ENCODE results near the gene PIP4K2A. TPM values are rescaled to one million over a fixed set of nuclear protein-coding genes. Genes with fewer than 3 reads are reported as not detected.

The PIP4K2A gene
- total and polyA plus RNA-seq, 2 experiments from 2014 or later: 39.9 to 40.1 TPM

DNA sequence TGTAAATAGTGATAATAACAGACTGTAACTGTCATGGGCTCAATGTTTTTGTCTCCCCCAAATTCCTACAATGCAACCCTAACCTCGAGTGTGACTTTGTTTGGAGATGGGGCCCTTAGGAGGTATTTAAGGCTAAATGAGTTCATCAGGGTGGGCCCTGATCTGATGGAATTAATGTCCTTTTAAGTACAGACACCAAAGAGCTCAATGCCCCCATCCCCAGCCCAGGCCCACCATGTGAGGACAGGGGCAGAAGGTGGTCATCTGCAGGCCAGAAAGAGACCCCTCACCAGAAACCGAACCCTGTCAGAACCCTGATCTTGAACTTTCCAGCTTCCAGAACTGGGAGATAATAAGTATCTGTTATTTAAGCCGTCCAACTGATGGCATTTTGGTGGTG, 83.2 kb downstream of the PIP4K2A start (continued):
- TF ChIP-seq, protein P1, sequence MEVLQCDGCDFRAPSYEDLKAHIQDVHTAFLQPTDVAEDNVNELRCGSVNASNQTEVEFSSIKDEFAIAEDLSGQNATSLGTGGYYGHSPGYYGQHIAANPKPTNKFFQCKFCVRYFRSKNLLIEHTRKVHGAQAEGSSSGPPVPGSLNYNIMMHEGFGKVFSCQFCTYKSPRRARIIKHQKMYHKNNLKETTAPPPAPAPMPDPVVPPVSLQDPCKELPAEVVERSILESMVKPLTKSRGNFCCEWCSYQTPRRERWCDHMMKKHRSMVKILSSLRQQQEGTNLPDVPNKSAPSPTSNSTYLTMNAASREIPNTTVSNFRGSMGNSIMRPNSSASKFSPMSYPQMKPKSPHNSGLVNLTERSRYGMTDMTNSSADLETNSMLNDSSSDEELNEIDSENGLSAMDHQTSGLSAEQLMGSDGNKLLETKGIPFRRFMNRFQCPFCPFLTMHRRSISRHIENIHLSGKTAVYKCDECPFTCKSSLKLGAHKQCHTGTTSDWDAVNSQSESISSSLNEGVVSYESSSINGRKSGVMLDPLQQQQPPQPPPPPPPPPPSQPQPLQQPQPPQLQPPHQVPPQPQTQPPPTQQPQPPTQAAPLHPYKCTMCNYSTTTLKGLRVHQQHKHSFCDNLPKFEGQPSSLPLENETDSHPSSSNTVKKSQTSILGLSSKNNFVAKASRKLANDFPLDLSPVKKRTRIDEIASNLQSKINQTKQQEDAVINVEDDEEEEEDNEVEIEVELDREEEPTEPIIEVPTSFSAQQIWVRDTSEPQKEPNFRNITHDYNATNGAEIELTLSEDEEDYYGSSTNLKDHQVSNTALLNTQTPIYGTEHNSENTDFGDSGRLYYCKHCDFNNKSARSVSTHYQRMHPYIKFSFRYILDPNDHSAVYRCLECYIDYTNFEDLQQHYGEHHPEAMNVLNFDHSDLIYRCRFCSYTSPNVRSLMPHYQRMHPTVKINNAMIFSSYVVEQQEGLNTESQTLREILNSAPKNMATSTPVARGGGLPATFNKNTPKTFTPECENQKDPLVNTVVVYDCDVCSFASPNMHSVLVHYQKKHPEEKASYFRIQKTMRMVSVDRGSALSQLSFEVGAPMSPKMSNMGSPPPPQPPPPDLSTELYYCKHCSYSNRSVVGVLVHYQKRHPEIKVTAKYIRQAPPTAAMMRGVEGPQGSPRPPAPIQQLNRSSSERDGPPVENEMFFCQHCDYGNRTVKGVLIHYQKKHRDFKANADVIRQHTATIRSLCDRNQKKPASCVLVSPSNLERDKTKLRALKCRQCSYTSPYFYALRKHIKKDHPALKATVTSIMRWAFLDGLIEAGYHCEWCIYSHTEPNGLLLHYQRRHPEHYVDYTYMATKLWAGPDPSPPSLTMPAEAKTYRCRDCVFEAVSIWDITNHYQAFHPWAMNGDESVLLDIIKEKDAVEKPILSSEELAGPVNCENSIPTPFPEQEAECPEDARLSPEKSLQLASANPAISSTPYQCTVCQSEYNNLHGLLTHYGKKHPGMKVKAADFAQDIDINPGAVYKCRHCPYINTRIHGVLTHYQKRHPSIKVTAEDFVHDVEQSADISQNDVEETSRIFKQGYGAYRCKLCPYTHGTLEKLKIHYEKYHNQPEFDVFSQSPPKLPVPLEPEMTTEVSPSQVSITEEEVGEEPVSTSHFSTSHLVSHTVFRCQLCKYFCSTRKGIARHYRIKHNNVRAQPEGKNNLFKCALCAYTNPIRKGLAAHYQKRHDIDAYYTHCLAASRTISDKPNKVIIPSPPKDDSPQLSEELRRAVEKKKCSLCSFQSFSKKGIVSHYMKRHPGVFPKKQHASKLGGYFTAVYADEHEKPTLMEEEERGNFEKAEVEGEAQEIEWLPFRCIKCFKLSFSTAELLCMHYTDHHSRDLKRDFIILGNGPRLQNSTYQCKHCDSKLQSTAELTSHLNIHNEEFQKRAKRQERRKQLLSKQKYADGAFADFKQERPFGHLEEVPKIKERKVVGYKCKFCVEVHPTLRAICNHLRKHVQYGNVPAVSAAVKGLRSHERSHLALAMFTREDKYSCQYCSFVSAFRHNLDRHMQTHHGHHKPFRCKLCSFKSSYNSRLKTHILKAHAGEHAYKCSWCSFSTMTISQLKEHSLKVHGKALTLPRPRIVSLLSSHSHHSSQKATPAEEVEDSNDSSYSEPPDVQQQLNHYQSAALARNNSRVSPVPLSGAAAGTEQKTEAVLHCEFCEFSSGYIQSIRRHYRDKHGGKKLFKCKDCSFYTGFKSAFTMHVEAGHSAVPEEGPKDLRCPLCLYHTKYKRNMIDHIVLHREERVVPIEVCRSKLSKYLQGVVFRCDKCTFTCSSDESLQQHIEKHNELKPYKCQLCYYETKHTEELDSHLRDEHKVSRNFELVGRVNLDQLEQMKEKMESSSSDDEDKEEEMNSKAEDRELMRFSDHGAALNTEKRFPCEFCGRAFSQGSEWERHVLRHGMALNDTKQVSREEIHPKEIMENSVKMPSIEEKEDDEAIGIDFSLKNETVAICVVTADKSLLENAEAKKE (CRISPR knock-in tag; IDR thresholded peaks at IDR 0.05): no peak
- TF ChIP-seq JUNB (IDR thresholded peaks at IDR 0.05; ENCODE audit: unreplicated experiment) (no peak), NANOG (IDR thresholded peaks at IDR 0.05; ENCODE audit: borderline replicate concordance) (no peak), POLR2AphosphoS5 (IDR thresholded peaks at IDR 0.05; ENCODE audit: low read depth) (no peak), STAT1 (IDR thresholded peaks at IDR 0.05; ENCODE audit: unreplicated experiment) (no peak), ZNF331 (CRISPR knock-in tag; IDR thresholded peaks at IDR 0.05; ENCODE audit: low read depth) (no peak)

DNA sequence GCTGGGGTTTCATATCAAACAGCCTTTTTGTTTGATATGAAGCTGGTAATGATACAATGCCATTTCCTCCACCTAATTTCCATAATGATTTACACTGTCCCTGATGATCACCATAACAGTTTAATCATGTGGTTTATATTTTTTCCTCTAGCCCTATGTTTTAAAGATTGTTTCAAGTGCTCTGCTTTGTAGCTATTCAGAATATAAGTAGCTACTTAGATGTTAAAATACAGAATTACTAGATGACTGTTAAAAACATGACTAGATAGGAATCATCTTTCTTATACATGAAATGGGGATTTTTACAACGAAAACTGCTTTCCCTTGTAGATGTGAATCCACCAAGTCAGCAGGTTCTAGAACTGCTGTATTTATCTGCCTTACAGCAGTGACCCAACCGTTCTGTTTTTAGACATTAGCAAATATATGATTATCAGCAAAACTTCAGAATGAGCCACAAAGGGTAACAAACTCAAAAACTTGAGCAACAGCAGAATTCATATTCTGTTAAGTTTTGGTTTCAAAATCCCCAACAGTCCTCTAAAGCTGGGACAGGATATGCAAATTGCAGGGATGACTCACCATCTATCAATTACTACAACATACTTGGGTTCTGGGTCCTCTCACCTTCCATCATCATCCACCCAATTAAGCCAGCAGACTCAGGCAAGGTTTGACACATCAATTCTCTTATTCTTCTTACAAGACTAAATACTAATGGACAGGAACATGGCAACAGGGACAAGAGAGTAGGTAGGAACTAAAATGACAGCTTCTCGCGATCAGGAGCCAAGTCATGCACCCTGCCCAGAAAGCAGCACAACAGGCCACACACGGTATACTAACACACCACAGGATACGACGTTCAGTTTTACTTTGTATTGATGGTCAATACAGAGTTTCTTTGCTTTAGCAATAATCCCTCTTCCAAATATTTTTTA, 83.9 kb downstream of the PIP4K2A start:
- H3K27ac ChIP-seq (ENCODE audit: low read depth): no peak overlapping the region
- H3K36me3 Mint-ChIP-seq (ENCODE audit: low read depth): peaks cover 7% of the 10 kb centered on the region; the same call in 2 of the 3 replicates
- H3K79me2 ChIP-seq (replicated peaks; ENCODE audit: insufficient read depth): peaks cover 100% of the 10 kb centered on the region
- H3K9me2 ChIP-seq (ENCODE audit: insufficient read depth): no peaks in the 10 kb centered on the region
- peak overlapping the region; percentile 15; the same call in 1 of the 2 replicates for H3K4me2 ChIP-seq
- DNase-seq (ENCODE audit: low spot score) (no peak), ATAC-seq (peak; percentile 36)
- H3K9me3 Mint-ChIP-seq: no peaks in the 10 kb centered on the region
- H3K27me3 Mint-ChIP-seq (ENCODE audit: insufficient read depth, low read depth, poor library complexity): peaks cover under 1% of the 10 kb centered on the region
- H3K36me3 ChIP-seq (ENCODE audit: insufficient read depth): no peaks in the 10 kb centered on the region
- H3K4me3 ChIP-seq: no peak overlapping the region
- H3K4me1 ChIP-seq (ENCODE audit: insufficient read depth): peaks cover 49% of the 10 kb centered on the region
- H3K4me3 Mint-ChIP-seq: no peak overlapping the region
- H3K4me1 Mint-ChIP-seq: peaks cover 59% of the 10 kb centered on the region
- H3K27ac Mint-ChIP-seq: peak overlapping the region; percentile 83
- H3K27me3 ChIP-seq (ENCODE audit: insufficient read depth): no peaks in the 10 kb centered on the region
- H4K20me1 ChIP-seq (replicated peaks; ENCODE audit: insufficient read depth): peaks cover 7% of the 10 kb centered on the region; the same call in 1 of the 2 replicates
- H2AFZ ChIP-seq: no peak overlapping the region
- no peaks in the 10 kb centered on the region for H3F3A ChIP-seq (replicated peaks; ENCODE audit: low read depth)
- TF ChIP-seq, protein P2, sequence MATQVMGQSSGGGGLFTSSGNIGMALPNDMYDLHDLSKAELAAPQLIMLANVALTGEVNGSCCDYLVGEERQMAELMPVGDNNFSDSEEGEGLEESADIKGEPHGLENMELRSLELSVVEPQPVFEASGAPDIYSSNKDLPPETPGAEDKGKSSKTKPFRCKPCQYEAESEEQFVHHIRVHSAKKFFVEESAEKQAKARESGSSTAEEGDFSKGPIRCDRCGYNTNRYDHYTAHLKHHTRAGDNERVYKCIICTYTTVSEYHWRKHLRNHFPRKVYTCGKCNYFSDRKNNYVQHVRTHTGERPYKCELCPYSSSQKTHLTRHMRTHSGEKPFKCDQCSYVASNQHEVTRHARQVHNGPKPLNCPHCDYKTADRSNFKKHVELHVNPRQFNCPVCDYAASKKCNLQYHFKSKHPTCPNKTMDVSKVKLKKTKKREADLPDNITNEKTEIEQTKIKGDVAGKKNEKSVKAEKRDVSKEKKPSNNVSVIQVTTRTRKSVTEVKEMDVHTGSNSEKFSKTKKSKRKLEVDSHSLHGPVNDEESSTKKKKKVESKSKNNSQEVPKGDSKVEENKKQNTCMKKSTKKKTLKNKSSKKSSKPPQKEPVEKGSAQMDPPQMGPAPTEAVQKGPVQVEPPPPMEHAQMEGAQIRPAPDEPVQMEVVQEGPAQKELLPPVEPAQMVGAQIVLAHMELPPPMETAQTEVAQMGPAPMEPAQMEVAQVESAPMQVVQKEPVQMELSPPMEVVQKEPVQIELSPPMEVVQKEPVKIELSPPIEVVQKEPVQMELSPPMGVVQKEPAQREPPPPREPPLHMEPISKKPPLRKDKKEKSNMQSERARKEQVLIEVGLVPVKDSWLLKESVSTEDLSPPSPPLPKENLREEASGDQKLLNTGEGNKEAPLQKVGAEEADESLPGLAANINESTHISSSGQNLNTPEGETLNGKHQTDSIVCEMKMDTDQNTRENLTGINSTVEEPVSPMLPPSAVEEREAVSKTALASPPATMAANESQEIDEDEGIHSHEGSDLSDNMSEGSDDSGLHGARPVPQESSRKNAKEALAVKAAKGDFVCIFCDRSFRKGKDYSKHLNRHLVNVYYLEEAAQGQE (IDR thresholded peaks at IDR 0.05; ENCODE audit: unreplicated experiment): no peak
- TF ChIP-seq EZH2 (IDR thresholded peaks at IDR 0.05; ENCODE audit: low read depth, unreplicated experiment): no peak
- TF ChIP-seq, protein P3, sequence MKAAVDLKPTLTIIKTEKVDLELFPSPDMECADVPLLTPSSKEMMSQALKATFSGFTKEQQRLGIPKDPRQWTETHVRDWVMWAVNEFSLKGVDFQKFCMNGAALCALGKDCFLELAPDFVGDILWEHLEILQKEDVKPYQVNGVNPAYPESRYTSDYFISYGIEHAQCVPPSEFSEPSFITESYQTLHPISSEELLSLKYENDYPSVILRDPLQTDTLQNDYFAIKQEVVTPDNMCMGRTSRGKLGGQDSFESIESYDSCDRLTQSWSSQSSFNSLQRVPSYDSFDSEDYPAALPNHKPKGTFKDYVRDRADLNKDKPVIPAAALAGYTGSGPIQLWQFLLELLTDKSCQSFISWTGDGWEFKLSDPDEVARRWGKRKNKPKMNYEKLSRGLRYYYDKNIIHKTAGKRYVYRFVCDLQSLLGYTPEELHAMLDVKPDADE (IDR thresholded peaks at IDR 0.05): peak; percentile 50; the same call in 1 of the 2 replicates
- TF ChIP-seq POLR2AphosphoS5 (IDR thresholded peaks at IDR 0.05; ENCODE audit: low read depth): no peak
- TF ChIP-seq JUNB (IDR thresholded peaks at IDR 0.05; ENCODE audit: unreplicated experiment): no peak
- TF ChIP-seq, protein P4, sequence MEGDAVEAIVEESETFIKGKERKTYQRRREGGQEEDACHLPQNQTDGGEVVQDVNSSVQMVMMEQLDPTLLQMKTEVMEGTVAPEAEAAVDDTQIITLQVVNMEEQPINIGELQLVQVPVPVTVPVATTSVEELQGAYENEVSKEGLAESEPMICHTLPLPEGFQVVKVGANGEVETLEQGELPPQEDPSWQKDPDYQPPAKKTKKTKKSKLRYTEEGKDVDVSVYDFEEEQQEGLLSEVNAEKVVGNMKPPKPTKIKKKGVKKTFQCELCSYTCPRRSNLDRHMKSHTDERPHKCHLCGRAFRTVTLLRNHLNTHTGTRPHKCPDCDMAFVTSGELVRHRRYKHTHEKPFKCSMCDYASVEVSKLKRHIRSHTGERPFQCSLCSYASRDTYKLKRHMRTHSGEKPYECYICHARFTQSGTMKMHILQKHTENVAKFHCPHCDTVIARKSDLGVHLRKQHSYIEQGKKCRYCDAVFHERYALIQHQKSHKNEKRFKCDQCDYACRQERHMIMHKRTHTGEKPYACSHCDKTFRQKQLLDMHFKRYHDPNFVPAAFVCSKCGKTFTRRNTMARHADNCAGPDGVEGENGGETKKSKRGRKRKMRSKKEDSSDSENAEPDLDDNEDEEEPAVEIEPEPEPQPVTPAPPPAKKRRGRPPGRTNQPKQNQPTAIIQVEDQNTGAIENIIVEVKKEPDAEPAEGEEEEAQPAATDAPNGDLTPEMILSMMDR (conservative IDR thresholded peaks at IDR 0.05; ENCODE audit: low read depth in 2 of 2): no peak
